Globus pallidus (tissue), 1 donor: ENCODE data around the gene ASXL1.
"Not testable (repeated sequence)": the region's sequence is repeated elsewhere in the genome, so short reads cannot be mapped to it uniquely, and the experiment has no call there.

Experiments
- DNase-seq: peaks from one replicate; pipeline ENCODE4 v3.0.0-alpha.2; 2015; ENCODE audit warnings: low spot score

ASXL1 gene

GRCh38 chr20:32407131-32407750 lies 49.1 kb downstream of the ASXL1 start:
- not testable (repeated sequence) for DNase-seq

- no peak for DNase-seq
Measured at GRCh38 chr20:32411955-32412706, 54.0 kb downstream of the ASXL1 start.

- no peak for DNase-seq
Measured at GRCh38 chr20:32415494-32415893, 57.4 kb downstream of the ASXL1 start.

GRCh38 chr20:32416206-32416605 lies 58.1 kb downstream of the ASXL1 start:
- DNase-seq = no peak

- DNase-seq = no peak
Measured at GRCh38 chr20:32418376-32418775, 60.2 kb downstream of the ASXL1 start.

- DNase-seq = no peak
Measured at GRCh38 chr20:32421290-32421689, 63.2 kb downstream of the ASXL1 start.

- no peak for DNase-seq
Measured at GRCh38 chr20:32427996-32428395, 69.9 kb downstream of the ASXL1 start.

- DNase-seq = no peak
Measured at GRCh38 chr20:32429343-32429742, 71.2 kb downstream of the ASXL1 start.

- no peak for DNase-seq
Measured at GRCh38 chr20:32429745-32430360, 71.7 kb downstream of the ASXL1 start.

- DNase-seq = no peak
Measured at GRCh38 chr20:32431457-32431856, 73.3 kb downstream of the ASXL1 start.

GRCh38 chr20:32432277-32432676 lies 74.1 kb downstream of the ASXL1 start:
- no peak for DNase-seq

- no peak for DNase-seq
Measured at GRCh38 chr20:32433311-32434021, 75.3 kb downstream of the ASXL1 start.

GRCh38 chr20:32434434-32434833 lies 76.3 kb downstream of the ASXL1 start:
- DNase-seq = no peak

GRCh38 chr20:32435449-32436107 lies 77.4 kb downstream of the ASXL1 start:
- no peak for DNase-seq

GRCh38 chr20:32436142-32436861 lies 78.2 kb downstream of the ASXL1 start:
- no peak for DNase-seq

GRCh38 chr20:32436968-32437367 lies 78.8 kb downstream of the ASXL1 start:
- no peak for DNase-seq

- no peak for DNase-seq
Measured at GRCh38 chr20:32437391-32438074, 79.4 kb downstream of the ASXL1 start.

- DNase-seq = no peak
Measured at GRCh38 chr20:32438331-32438858, 80.3 kb downstream of the ASXL1 start.

GRCh38 chr20:32439132-32439829 lies 81.2 kb downstream of the ASXL1 start:
- DNase-seq = no peak
